ENCODE measurements around the gene CXXC5. TPM values are rescaled to one million over a fixed set of nuclear protein-coding genes. Genes with fewer than 3 reads are reported as not detected.

CXXC5 gene
- total RNA-seq, 1 donor from 2014 or later = 151 TPM

DNA sequence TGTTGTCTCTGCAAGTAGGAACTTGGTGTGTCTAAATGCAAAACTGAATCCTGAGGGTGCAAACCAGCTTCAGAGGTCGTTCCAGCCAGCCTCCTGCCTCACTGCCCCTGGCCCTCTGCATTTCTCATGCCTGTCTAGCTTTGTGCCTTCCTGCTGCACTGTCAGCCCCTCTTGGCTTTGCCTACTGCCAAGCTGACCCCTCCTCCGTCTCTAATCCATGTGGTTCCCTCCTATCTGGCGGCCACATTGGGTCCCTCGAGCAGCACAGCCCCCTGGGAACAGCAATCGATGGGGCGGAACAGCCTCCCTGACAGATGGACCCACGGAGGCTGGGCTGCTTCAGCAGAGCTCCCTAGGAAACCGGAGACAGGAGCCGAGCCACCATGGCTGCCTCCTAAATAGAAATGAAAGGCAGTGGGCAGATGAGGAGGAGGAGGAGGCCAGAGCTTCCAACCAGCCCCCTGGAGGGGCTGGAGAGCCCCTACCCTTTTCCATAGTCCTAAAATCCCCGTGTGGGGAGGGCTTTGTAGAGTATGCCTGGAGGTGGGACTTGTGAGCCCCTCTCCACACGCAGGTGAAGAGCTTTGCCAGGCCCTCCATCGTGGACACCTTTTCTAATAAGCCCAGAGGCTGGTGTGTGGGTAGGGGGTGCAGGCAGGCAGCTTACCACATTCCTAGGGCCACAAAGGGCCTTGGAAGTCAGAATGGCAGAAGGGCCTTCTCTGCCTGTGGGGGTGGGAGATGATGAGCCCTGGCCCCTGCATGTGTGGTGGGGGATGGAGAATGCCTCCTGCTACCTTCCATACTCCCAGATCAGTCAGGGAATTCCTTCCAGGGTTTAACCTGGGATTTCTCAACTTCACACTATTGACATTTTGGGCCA lies 9.2 kb upstream of the CXXC5 start:
- H3K36me3 Mint-ChIP-seq (ENCODE audit: low read depth, unreplicated experiment) = no peaks in the 10 kb centered on the region
- H4K20me1 ChIP-seq (ENCODE audit: insufficient read depth, low read length) = no peaks in the 10 kb centered on the region
- no peak overlapping the region for H2AFZ ChIP-seq (ENCODE audit: low read depth, low read length)
- H3K4me1 Mint-ChIP-seq (ENCODE audit: low read depth, unreplicated experiment) = peaks cover 58% of the 10 kb centered on the region
- no peaks in the 10 kb centered on the region for H3K9me3 Mint-ChIP-seq (ENCODE audit: unreplicated experiment)
- peak overlapping the region; percentile 79 for H3K9ac ChIP-seq (ENCODE audit: low read length)
- no peaks in the 10 kb centered on the region for H3K27me3 ChIP-seq (ENCODE audit: insufficient read depth, low read length)
- H3K79me2 ChIP-seq (ENCODE audit: insufficient read depth, low read length) = peaks cover 2% of the 10 kb centered on the region
- DNase-seq (ENCODE audit: low read depth) (no peak), FAIRE-seq (no peak)
- no peak overlapping the region for H3K27ac ChIP-seq (ENCODE audit: low read depth, low read length)
- no peak for TF ChIP-seq EZH2 (IDR thresholded peaks at IDR 0.05; ENCODE audit: insufficient read depth, low read length)
- TF ChIP-seq, protein P1, sequence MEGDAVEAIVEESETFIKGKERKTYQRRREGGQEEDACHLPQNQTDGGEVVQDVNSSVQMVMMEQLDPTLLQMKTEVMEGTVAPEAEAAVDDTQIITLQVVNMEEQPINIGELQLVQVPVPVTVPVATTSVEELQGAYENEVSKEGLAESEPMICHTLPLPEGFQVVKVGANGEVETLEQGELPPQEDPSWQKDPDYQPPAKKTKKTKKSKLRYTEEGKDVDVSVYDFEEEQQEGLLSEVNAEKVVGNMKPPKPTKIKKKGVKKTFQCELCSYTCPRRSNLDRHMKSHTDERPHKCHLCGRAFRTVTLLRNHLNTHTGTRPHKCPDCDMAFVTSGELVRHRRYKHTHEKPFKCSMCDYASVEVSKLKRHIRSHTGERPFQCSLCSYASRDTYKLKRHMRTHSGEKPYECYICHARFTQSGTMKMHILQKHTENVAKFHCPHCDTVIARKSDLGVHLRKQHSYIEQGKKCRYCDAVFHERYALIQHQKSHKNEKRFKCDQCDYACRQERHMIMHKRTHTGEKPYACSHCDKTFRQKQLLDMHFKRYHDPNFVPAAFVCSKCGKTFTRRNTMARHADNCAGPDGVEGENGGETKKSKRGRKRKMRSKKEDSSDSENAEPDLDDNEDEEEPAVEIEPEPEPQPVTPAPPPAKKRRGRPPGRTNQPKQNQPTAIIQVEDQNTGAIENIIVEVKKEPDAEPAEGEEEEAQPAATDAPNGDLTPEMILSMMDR (IDR thresholded peaks at IDR 0.05; ENCODE audit: insufficient read depth, low read depth, low read length) = no peak
- no peaks in the 10 kb centered on the region for H3K27me3 Mint-ChIP-seq (ENCODE audit: low read depth, unreplicated experiment)
- H3K4me3 Mint-ChIP-seq (ENCODE audit: unreplicated experiment) = peak overlapping the region; percentile 60
- no peaks in the 10 kb centered on the region for H3K9me3 ChIP-seq (ENCODE audit: insufficient read depth, low read depth, low read length)
- no peaks in the 10 kb centered on the region for H3K36me3 ChIP-seq (ENCODE audit: insufficient read depth, low read length)
- H3K27ac Mint-ChIP-seq (ENCODE audit: unreplicated experiment) = peak overlapping the region; percentile 78
- no peak overlapping the region for H3K4me3 ChIP-seq (ENCODE audit: insufficient read depth, low read depth, low read length)
- peak overlapping the region; percentile 82 for H3K4me2 ChIP-seq (ENCODE audit: low read length)
- peaks cover 37% of the 10 kb centered on the region for H3K4me1 ChIP-seq (ENCODE audit: insufficient read depth, low read length)

DNA sequence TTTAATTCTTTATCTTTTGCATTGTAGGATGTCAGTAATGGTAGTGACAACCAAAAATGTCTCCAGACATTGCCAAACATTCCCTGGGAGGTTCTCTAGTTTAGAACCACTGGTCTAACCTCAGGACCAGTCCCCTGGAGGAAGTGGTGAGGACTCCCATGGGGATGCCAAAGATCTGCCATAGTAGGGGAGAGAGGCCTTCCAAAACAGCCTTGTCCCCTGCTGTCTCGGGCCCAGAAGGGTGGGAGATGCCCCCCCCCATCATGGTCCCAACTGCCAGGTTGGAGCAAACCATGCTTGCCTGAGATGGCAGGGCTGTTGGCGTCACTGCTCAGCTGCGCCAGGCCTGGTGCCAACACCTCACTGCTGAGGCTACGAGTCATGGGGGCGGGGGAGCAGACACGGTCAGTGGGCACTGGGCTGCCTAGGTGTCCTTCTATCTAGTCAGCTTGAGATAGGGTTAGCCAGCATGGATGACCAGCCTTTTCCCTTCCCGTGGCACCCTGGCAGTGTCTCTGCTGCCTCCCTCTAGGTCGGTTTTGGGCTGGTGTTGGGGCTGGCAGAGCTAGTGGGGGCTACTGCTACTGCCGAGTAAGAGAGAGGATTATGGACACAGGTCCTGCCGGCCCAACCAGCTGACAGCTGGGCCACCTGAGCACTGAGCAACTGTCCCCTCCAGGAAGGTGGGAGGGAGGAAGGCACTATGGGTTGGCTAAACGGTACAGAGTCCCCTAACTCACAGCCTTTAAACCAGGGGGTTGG lies 8.3 kb upstream of the CXXC5 start:
- Histone ChIP-seq H3K4me3 (ENCODE audit: insufficient read depth, low read depth, low read length) (no peak overlapping the region), H3K27me3 (ENCODE audit: insufficient read depth, low read length) (no peaks in the 10 kb centered on the region), H3K36me3 (ENCODE audit: insufficient read depth, low read length) (no peaks in the 10 kb centered on the region), H3K9ac (ENCODE audit: low read length) (no peak overlapping the region), H3K4me1 (ENCODE audit: insufficient read depth, low read length) (peaks cover 37% of the 10 kb centered on the region), H2AFZ (ENCODE audit: low read depth, low read length) (no peak overlapping the region), H3K79me2 (ENCODE audit: insufficient read depth, low read length) (peaks cover 2% of the 10 kb centered on the region), H3K27ac (ENCODE audit: low read depth, low read length) (no peak overlapping the region), H4K20me1 (ENCODE audit: insufficient read depth, low read length) (no peaks in the 10 kb centered on the region), H3K9me3 (ENCODE audit: insufficient read depth, low read depth, low read length) (no peaks in the 10 kb centered on the region), H3K4me2 (ENCODE audit: low read length) (no peak overlapping the region)
- no peak for TF ChIP-seq EZH2 (IDR thresholded peaks at IDR 0.05; ENCODE audit: insufficient read depth, low read length)
- TF ChIP-seq, protein P1 (IDR thresholded peaks at IDR 0.05; ENCODE audit: insufficient read depth, low read depth, low read length) = no peak
- Mint-ChIP-seq H3K9me3 (ENCODE audit: unreplicated experiment) (no peaks in the 10 kb centered on the region), H3K4me1 (ENCODE audit: low read depth, unreplicated experiment) (peaks cover 57% of the 10 kb centered on the region), H3K27me3 (ENCODE audit: low read depth, unreplicated experiment) (peaks cover 3% of the 10 kb centered on the region), H3K4me3 (ENCODE audit: unreplicated experiment) (no peak overlapping the region), H3K27ac (ENCODE audit: unreplicated experiment) (peak overlapping the region; percentile 34), H3K36me3 (ENCODE audit: low read depth, unreplicated experiment) (no peaks in the 10 kb centered on the region)
- FAIRE-seq (no peak), DNase-seq (ENCODE audit: low read depth) (no peak)
